Measurements from ENCODE around the gene SLC26A3.

- TF ChIP-seq CTCF (IDR thresholded peaks at IDR 0.05; ENCODE audit: low read length) (no peak), EZH2 (IDR thresholded peaks at IDR 0.05; ENCODE audit: borderline replicate concordance, low read length) (no peak)
Observed at GRCh38 chr7:107742678-107743566, 60.1 kb downstream of the SLC26A3 start.

Data from OCI-LY1 (cell line).